Esophagus squamous epithelium (tissue), 4 donors: ENCODE measurements around the gene UGT3A2.

Source experiments
- CTCF ChIP-seq, 6 experiments: fragments of 450-650 bp in 4 of 6; fragments of 200-600 bp in 2 of 6; sonication (generic) in 2 of 6; IDR thresholded peaks; one replicate each; pipeline ENCODE4 v1.5.1; 2016 to 2019; ENCODE audit warnings: antibody characterized with exemption in 6 of 6, mild to moderate bottlenecking in 4 of 6, moderate library complexity in 4 of 6
- POLR2A ChIP-seq, 4 donors: fragments of 450-650 bp; IDR thresholded peaks; one replicate each; pipeline ENCODE4 v1.6.1; 2017; ENCODE audit warnings: antibody characterized with exemption in 4 of 4, mild to moderate bottlenecking in 4 of 4, moderate library complexity in 3 of 4

- TF ChIP-seq CTCF (IDR thresholded peaks at IDR 0.05) (no peak), POLR2A (IDR thresholded peaks at IDR 0.05) (no peak)
These were observed 4.2 kb upstream of the UGT3A2 start for GRCh38 chr5:36070687-36071571.
